Hematopoietic multipotent progenitor cell treated with erythropoietin and hydrocortisone succinate and interleukin-3 and kit ligand, for 8 days (in vitro differentiated cells): ENCODE data around the gene SPDL1.
A peak's percentile ranks its signal among the peaks of the same experiment; 100 is the strongest.

Source experiments
- DNase-seq: peaks from one replicate; pipeline ENCODE4 v3.0.0-alpha.2; 2015

SPDL1 gene, protein sequence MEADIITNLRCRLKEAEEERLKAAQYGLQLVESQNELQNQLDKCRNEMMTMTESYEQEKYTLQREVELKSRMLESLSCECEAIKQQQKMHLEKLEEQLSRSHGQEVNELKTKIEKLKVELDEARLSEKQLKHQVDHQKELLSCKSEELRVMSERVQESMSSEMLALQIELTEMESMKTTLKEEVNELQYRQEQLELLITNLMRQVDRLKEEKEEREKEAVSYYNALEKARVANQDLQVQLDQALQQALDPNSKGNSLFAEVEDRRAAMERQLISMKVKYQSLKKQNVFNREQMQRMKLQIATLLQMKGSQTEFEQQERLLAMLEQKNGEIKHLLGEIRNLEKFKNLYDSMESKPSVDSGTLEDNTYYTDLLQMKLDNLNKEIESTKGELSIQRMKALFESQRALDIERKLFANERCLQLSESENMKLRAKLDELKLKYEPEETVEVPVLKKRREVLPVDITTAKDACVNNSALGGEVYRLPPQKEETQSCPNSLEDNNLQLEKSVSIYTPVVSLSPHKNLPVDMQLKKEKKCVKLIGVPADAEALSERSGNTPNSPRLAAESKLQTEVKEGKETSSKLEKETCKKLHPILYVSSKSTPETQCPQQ

DNA sequence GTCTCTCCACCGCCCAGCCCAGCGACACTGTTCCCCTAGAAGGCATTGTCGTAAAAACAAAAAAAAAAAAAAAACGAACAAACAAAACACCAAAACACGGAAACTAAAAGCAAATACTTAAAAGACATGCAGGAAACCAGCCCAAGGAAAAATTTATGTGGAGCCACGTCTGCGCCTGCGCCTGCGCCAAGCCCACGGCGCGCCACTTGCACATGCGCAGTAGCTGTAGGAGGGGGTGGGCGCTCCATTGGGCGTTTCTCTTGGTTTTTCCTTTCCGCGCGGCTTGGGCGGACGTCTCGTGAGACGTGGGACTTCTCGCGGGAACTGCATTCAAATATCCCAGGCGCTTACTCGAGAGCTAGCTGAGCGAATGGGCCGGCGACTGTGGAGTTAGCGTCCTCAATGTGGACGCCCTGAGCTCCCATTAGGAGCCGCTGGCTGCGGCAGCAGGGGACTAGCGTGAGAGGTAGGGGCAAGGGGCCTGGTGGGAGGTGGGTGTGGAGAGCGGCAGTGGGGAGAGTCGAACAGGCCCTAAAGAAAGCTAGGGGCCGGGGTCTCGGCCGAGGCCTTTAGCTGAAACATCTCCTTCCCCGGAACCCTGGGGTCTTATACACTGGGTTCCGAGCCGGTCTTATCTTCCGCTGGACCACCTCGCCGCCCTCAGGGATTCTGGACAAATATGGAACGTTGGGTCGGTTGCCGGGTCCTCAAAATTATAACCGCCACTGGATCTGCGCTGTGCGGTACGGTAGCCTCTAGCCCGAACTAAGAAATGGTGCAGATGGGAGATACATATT, at the start of gene SPDL1:
Gene SPDL1 (plus strand): TSS at position 350 of the 797 bp plus-strand sequence. CDS start 4,644 bp downstream, outside the sequence.
- DNase-seq = peak; percentile 96

DNA sequence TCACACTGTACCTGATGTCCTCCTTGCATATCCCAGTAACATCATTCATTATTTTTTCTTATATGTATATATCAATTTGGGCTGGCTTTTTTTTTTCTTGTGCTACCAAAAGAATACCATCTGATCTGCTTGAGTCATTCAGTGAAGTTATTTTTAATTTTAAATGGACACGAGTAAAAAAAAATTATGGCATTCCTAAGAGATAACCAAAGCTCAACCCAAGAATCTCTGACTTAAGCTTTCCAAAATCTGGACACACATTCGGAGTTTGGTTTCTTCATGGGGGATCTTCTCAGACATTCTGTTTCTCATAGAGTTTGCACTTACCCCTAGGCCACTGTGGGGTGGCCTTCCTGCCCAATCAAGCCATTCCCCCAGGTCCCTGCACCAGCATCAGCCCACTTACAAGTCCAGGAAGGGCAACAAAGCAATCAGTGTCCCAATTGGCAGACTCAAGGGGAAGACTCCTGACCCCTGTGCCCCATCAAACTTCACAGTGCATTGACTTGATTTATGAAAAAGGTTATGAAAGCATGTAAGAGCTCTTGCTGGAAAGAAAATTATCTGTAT, 49.2 kb upstream of the SPDL1 start:
- no peak for DNase-seq

DNA sequence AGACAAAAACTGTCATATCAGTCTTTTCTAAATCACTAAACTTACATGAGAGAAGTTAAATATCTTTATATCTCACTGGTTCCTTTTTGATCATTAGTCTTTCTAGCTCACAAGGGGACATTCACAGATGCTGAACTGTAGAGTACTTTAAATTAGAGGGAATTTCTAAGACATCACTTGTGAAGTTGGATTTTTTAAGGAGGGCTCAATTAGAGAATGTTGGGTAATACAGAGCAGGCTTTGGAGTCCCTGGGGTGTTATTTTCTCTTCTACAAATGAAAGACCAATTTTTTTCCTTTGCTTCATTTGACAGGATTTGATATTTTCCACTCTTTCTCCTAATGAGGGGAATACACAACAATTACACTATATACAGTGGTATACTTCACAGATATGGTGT, 48.6 kb upstream of the SPDL1 start:
- DNase-seq = no peak

DNA sequence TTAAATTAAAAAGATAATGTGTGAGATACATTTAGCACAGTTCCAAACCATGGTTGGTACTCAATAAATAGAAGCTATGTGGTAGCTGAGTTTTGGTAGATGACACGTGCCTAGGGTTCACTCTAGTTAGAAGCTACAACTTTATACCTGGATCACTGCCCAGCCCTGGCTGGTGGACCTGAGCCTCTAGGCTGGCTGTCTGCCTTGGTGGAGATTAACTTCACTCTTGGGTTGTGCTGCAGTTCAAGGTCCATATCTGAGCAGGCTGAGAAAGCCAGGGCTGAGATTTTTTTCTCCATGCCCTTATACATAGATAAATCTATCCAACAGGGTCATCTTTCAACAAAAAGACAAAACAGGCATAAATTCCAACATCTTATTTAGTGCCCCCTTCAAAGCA, 44.6 kb upstream of the SPDL1 start:
- DNase-seq = no peak

DNA sequence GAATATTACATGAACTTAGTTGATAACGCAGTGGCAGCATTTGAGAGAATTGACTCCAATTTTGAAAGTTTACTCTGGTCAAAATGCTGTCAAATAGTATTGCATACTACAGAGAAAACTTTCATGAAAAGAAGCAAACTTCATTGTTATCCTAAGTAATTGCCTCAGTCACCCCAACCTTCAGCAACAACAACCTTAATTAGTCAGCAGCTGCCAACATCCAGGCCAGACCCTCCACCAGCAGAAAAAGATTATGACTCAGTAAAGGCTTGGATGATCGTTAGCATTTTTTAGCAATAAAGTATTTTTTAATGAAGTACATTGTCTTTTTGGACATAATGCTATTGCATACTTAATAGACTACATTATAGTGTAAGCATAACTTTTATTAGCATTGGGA, 40.8 kb upstream of the SPDL1 start:
- DNase-seq = no peak

DNA sequence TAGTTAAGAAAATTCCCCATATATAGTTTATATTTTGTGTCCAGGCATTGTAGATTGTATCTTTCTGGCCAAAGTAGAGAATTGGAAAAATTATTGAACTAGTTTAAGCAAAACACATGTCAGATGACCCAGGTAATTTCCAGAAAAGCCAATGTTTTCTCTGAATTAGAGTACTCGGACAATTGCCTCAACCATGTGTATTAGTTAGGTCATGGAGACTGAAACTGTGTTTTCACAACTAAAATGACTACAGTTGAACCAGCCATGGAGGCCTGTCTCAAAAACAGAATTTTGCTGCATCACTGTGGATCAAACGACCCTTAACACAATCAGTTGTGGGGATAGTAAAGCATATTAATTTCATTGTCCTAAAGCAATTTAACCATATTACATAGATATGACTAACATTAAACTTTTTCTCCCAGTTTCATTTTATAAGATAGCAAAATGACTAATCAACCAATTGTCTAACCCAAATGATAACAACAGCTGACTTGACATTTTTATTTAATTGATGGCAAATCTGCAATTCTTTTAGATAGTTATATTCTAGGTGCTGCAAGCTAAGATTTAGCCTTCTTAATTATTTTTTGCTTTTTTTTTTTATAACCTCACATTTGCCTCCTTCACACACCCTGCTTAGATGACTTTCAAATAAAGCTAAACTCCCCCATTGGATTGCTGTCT, 39.2 kb upstream of the SPDL1 start:
- DNase-seq = no peak

DNA sequence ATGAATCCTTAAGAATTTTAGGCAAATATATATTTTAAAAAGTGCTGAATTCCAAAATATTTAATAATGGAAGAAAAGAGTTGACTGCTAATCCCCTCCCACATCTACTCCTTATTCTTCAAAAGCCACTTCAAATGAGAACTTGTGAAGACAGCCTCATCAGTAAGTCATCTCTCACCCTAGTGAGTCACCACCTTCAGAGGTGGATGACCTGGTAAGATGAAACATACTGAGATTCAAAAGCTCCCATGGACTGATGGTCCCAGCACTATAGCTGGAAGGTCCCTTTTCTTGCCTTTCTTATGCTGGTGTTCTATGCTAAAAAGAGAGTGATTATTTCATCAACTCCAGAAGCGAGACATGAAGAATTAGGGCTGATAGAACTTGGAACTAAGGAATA, 37.8 kb upstream of the SPDL1 start:
- DNase-seq = no peak

DNA sequence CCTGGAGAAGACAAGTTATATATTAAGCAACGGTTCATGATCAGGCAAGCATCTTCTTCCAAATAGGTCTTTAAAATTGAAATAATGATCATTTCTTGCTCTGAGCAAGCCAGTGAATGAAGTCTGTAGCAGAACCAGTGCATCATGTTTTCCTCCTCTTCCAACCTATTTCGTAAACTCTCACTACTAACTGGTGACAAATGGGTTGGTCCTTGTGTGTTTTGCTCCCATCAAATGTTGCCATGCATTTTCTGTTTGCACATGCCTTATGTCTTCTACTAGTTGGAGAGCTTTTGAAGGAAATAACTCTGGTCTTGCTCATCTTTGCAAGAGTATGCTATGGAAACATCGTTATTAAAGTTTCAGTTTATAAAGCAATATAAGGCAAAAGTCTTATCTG, 37.2 kb upstream of the SPDL1 start:
- DNase-seq = no peak

DNA sequence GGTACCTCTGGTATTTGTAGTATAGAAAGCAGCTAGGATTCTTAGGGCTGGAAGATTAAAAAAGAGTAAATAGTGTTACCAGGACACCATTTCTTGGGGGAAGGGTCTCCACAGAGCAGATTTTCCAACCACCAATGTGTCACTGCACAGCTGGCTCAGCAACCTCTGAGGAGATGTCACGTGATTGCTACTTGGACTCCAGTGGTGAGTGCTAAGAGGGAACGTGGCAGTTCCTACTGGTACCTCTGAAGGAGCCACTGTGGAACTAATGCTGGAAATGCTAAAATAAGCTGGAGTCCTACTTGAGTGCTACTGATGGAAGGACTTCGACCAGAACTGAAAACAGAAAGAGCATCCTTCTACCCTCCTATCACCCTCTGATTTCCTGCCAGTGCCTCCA, 36.1 kb upstream of the SPDL1 start:
- no peak for DNase-seq

DNA sequence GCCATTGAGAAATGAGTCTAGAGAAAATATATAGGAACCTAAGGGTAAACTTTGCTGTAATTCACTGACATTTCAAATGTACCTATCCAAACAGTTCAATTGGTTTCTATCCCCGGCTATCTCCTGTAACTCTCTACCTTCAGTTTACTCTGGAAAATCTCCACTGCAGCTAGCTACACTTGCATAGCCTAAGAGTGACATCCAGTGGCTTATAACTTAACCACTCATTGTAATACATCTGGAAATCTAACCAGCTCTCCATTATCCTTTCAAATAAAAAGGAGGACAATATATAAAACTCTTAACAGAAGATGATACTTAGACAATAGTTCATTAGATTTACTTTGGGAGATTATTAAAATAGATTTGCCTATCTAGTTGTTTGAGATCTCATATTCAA, 35.3 kb upstream of the SPDL1 start:
- peak; percentile 4 for DNase-seq

DNA sequence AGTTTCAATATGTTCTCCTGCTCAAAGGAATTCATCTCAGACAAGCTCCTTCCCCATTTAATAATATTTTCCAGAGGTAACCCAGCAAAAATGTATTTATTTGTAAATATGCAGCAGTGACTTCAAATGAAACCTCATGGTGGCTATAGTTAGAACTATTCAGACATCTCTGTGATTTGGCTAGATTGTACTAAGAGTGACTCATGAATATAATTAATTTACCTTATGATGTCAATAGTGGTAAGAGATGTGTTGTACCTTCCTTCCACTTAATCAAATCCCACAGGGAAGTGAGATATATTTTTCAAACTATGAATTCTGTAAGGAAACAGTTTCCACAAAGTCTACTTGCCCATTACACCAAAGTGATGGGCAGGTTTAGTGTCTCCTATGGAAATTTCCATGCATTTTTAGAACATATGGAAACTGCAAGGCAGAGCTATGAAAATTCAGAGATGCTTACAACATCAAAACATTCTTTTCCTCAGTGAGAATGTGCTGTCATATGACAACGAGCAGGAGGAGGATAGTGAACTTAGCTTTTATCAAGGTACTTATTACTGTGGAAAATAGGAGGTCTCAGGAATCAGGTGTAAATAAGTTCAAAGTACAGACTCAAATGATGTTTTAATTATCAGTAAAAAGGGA, 34.0 kb upstream of the SPDL1 start:
- DNase-seq = no peak

DNA sequence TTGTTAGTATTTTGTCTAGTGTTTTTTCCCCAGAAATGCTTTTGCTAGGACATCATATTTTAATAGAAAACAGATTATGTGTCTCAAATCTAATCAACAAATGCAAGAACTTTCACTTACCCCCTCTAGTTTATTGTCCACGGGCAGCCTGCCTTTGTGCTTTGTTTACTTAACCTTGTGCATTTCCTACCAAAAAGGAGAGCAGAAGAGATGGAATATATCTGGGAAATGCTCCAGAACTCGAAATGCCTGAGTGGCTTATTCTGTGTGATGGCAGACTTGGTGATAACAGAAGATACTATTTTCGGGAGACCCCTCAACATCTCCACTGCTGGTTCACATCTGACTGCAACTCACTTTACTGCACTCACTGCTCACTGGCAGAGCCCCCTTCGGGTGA, 33.3 kb upstream of the SPDL1 start:
- no peak for DNase-seq

DNA sequence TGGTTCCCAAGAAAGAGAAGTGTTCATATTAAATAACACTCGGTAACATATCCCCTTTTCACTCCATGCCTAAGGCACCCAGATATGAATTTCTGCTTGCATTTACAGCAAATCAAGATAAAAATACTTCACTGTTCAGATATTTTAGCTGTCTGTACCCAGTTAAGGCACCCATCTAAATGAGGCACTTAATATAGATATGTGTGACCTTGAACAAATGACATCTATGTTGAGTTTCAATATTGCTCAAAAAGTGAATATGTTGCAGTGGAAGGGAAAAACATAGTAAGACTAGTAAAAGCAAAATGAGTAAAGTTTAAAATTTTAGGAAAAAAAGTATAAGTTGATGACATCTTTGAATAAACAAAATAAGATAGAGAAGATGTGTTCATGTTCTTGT, 32.4 kb upstream of the SPDL1 start:
- DNase-seq = no peak

DNA sequence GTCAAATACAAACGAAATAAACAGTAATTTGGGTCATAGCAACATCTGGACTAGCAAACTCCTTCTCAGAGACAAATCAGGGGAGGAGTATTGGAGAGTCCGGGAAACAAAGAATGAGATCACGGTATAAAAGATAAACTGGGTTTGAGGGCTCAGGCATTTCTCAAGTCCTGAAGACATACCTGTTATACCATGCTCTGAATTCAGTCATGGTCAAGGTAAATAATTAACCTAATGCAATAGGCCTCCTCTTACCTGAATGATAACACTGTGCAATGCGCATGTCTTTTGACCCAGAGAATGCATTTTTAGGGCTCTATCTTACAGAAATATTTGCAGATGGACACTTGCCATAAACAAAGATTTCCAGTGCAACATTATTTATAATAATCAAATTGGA, 31.9 kb upstream of the SPDL1 start:
- no peak for DNase-seq

DNA sequence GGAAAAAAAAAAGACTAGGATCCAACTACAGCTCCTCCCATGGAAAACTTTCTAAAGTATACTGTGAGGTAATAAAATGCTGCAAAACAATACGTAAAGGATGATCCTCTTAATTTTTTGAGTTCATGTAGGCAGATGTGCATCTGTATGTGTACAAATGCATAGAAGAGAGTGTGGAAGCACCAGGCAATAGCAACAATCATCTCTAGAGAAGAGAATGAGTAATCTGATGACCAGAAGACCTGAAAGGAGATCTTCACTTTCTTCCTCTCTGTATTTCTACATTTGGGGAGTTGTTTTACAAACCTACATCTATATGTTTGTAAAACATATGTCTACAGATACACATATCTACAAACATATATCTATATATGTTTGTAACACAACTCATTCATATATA, 29.3 kb upstream of the SPDL1 start:
- DNase-seq = no peak

DNA sequence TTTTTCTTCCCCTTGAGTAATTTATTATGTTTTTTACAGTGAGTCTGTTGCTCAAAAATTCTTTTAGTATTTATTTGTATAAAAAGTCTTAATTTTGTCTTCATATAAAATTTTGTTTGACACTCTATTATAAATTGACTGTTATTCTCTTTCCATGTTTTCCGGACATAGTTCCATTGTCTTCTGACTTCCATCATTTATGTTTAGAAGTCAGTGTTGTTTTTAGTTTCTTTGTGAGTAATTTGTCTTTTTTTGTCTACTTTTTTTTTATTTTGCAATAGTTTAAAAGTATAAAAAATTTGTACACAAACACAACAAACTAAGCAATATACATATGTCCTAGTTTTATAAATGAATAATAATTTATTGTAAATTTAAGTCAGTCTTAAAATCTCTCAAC, 25.7 kb upstream of the SPDL1 start:
- no peak for DNase-seq

DNA sequence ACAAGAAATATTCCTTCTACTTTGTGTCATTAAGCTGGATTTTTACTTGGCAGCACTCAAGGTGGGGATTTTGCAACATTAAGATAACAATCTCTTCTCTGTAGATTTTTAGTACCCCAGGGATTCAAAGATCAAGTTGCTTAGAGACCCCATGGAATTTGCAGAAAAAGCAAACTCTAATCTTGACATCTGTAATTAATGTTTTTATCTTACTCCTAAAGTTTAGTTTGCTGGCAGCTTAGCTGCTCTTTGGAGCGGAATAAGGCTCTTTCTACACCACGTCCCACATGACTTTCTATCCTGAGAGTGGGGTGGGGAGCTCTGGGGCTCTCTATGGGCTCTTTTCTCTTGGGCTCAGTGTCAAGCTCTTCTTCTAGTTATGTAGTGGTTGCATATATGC, 21.7 kb upstream of the SPDL1 start:
- DNase-seq = no peak

DNA sequence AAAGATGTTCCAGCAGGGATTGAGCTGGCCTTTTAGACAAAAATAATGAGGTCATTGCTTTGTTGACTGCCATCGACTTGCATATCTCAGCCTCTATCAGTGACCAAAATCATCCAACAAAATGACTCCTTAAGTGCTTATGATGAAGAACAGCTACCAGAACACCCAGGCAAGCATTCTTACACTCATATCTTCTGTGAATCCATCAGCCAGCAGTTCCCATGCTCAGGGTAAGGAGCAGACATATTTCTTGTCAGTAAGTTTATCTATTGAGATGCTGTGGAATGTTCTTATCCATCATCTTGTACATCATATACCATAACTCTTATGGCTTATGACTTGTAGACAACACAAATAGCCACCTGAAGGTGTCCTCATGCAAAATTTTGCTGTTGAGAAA, 20.2 kb upstream of the SPDL1 start:
- DNase-seq = no peak

DNA sequence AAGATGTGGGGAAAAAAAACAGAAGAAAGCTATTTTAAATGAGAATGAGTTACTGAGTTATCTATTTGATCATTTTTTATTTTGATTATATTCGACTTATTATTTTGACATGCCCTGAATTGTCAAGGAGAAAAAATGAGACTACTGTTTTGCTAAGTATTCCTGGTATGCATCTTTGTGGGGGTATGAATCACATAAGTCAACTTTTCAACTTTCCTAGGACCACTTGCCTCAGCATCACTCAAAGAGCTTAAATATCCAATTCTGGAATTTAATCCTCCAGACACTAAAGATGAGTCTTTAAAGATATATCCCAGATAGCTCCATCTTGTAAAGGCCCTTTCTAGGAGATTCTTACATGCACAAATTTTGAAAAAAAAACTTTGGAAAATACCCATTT, 17.4 kb upstream of the SPDL1 start:
- DNase-seq = no peak

DNA sequence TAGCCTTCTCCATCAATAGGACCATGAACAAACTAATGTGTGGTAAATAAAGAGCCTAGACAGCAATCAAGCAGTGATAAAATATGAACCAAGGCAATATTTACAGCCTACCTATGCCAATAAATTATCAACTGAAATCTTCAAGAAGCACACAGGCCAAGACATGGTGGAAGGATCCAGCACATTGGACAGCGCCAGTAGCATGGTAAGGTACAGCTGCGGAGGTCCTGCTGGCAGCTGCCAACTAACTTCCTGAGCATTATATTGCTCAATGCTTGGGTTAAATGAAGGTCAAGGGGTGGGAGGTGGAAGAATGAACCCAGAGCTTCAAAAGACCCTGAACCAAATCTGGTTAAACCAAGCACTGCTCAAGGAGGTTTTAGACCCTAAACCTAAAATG, 16.5 kb upstream of the SPDL1 start:
- DNase-seq = peak; percentile 18

DNA sequence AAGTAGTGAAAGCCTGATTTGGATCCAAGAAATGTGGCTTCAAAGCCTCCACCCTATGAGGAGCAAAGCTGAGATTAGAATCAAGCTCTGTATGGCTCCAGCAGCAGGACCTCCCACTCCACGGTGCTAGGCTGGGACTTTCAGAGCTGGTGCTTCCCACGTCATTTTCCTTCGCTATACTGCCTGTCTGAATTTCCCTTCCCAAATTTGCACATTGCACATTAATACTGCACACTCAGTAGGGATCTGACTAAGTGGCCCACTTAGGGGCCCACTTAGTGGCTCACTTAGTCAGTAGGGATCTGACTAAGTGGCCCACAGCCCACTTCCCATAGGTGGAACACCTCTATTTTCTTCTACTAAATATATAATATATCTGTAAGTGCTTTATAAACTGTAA, 14.1 kb upstream of the SPDL1 start:
- no peak for DNase-seq

DNA sequence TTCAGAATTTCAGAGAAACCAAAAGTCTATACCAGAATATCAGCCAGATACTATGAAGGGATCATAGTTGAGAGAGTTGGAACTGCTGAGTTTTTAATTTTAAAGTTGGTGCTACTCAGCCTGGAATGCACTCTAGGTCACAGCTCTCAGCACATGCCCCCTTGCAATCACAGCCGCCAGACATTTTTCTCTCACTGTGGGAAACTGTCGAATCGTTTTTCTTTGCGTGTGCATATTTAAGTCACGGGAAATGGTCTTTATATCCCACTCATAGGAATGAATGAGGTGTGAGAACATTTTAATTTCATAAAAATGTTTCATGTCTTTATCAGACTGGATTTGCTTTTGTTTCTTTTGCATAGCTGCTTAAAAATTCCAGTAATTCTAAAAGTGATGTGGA, 12.2 kb upstream of the SPDL1 start:
- DNase-seq = no peak
